WTC11 (cell line): Measurements from ENCODE around the gene PLSCR4. TPM values are rescaled to one million over a fixed set of nuclear protein-coding genes. Genes with fewer than 3 reads are reported as not detected.

Experiments
- ATAC-seq: fragments of 200-7000 bp; cut with Tn5 transposase; 2 replicates; pipeline ENCODE4 v1.10.0; 2021; ENCODE audit warnings: mild to moderate bottlenecking, moderate library complexity
- CTCF ChIA-PET: fragments of 300-600 bp; sonication (Branson Sonifier 250); formaldehyde crosslinking; loops from one replicate; lab custom pipeline; 2021; ENCODE audit warnings: antibody characterized with exemption; lab: Charles Lee
- POLR2A ChIA-PET: fragments of 350-600 bp; sonication (Branson Sonifier 250); formaldehyde crosslinking; loops from one replicate; lab custom pipeline; 2021; ENCODE audit warnings: antibody characterized with exemption; lab: Charles Lee
- DNase-seq: peaks from one replicate; pipeline ENCODE4 v3.0.0; 2021; ENCODE audit warnings: low spot score
- H3K27ac Mint-ChIP-seq: 2 replicates; pipeline ENCODE4 v1.8.0; 2021; ENCODE audit warnings: mixed read lengths
- H3K27me3 Mint-ChIP-seq: 2 replicates; pipeline ENCODE4 v1.8.0; 2021; ENCODE audit warnings: low read depth, mild to moderate bottlenecking, moderate library complexity, mixed read lengths
- H3K36me3 Mint-ChIP-seq: 2 replicates; pipeline ENCODE4 v1.8.0; 2021; ENCODE audit warnings: mixed read lengths
- H3K4me1 Mint-ChIP-seq: 2 replicates; pipeline ENCODE4 v1.8.0; 2022; ENCODE audit warnings: mixed read lengths
- H3K4me3 Mint-ChIP-seq: 2 replicates; pipeline ENCODE4 v1.8.0; 2021; ENCODE audit warnings: mild to moderate bottlenecking, moderate library complexity, mixed read lengths
- H3K9me3 Mint-ChIP-seq: 2 replicates; pipeline ENCODE4 v1.8.0; 2021; ENCODE audit warnings: mixed read lengths
- ATF1 ChIP-seq: sonication (generic); formaldehyde crosslinking; IDR thresholded peaks from 2 replicates; pipeline ENCODE4 v1.8.1; 2023; ENCODE audit warnings: mild to moderate bottlenecking, moderate library complexity, missing genetic modification reagents
- CREB1 ChIP-seq: sonication (generic); formaldehyde crosslinking; IDR thresholded peaks from 2 replicates; pipeline ENCODE4 v1.8.0; 2023; ENCODE audit warnings: mild to moderate bottlenecking, missing genetic modification reagents
- ELF4 ChIP-seq: sonication (generic); formaldehyde crosslinking; IDR thresholded peaks from 2 replicates; pipeline ENCODE4 v1.8.1; 2022; ENCODE audit warnings: low read depth, mild to moderate bottlenecking, moderate library complexity, missing genetic modification reagents
- ETV6 ChIP-seq: sonication (generic); formaldehyde crosslinking; IDR thresholded peaks from 2 replicates; pipeline ENCODE4 v1.8.1; 2022; ENCODE audit warnings: mild to moderate bottlenecking, missing genetic modification reagents
- FOXK1 ChIP-seq: sonication (generic); formaldehyde crosslinking; IDR thresholded peaks from 2 replicates; pipeline ENCODE4 v1.8.0; 2022; ENCODE audit warnings: mild to moderate bottlenecking, moderate library complexity, missing genetic modification reagents
- GABPB1 ChIP-seq: sonication (generic); formaldehyde crosslinking; IDR thresholded peaks from 2 replicates; pipeline ENCODE4 v1.8.1; 2023; ENCODE audit warnings: mild to moderate bottlenecking, missing genetic modification reagents
- KAT7 ChIP-seq: sonication (generic); formaldehyde crosslinking; IDR thresholded peaks from 2 replicates; pipeline ENCODE4 v1.8.1; 2023; ENCODE audit warnings: missing genetic modification reagents, mild to moderate bottlenecking, borderline replicate concordance
- SOX15 ChIP-seq: fragments of 250-450 bp; sonication (Bioruptor Pico); IDR thresholded peaks from 2 replicates; pipeline ENCODE4 v1.9.0; 2021; ENCODE audit warnings: mild to moderate bottlenecking
- ZNF138 ChIP-seq: sonication (generic); formaldehyde crosslinking; conservative IDR thresholded peaks from 2 replicates; pipeline ENCODE4 v1.8.1; 2022; ENCODE audit warnings: mild to moderate bottlenecking, moderate library complexity, missing genetic modification reagents
- ZNF232 ChIP-seq: sonication (generic); formaldehyde crosslinking; IDR thresholded peaks from 2 replicates; pipeline ENCODE4 v1.8.0; 2022; ENCODE audit warnings: mild to moderate bottlenecking, missing genetic modification reagents
- ZNF263 ChIP-seq: sonication (generic); formaldehyde crosslinking; IDR thresholded peaks from 2 replicates; pipeline ENCODE4 v1.8.1; 2022; ENCODE audit warnings: low read depth, mild to moderate bottlenecking, moderate library complexity, missing genetic modification reagents
- ZNF317 ChIP-seq: sonication (generic); formaldehyde crosslinking; IDR thresholded peaks from 2 replicates; pipeline ENCODE4 v1.8.1; 2023; ENCODE audit warnings: low read depth, mild to moderate bottlenecking, moderate library complexity, missing genetic modification reagents, borderline replicate concordance
- ZNF671 ChIP-seq: fragments of 250-450 bp; sonication (Bioruptor Pico); IDR thresholded peaks from 2 replicates; pipeline ENCODE4 v1.8.0; 2021; ENCODE audit warnings: mild to moderate bottlenecking
- total RNA-seq: library from RNA; stranded (reverse); gene quantifications from 3 replicates; pipeline ENCODE4 v1.2.3, GENCODE V29; 2021
- TF ChIP-seq, protein P1 (sequence below): fragments of 250-450 bp; sonication (Bioruptor Pico); conservative IDR thresholded peaks from 2 replicates; pipeline ENCODE4 v1.9.0; 2021; ENCODE audit warnings: mild to moderate bottlenecking
- TF ChIP-seq, protein P2 (sequence below): fragments of 250-450 bp; sonication (Bioruptor Pico); IDR thresholded peaks from 2 replicates; pipeline ENCODE4 v2.1.2; 2022; ENCODE audit warnings: mild to moderate bottlenecking, moderate library complexity
- TF ChIP-seq, protein P3 (sequence below): sonication (generic); formaldehyde crosslinking; IDR thresholded peaks from 2 replicates; pipeline ENCODE4 v1.8.0; 2023; ENCODE audit warnings: missing genetic modification reagents, mild to moderate bottlenecking, borderline replicate concordance
- TF ChIP-seq, protein P4 (sequence below): fragments of 250-450 bp; sonication (Bioruptor Pico); IDR thresholded peaks from 2 replicates; pipeline ENCODE4 v1.9.0; 2021; ENCODE audit warnings: mild to moderate bottlenecking

The PLSCR4 gene
- total RNA-seq, 1 experiment from 2014 or later, result 3.5 TPM

DNA sequence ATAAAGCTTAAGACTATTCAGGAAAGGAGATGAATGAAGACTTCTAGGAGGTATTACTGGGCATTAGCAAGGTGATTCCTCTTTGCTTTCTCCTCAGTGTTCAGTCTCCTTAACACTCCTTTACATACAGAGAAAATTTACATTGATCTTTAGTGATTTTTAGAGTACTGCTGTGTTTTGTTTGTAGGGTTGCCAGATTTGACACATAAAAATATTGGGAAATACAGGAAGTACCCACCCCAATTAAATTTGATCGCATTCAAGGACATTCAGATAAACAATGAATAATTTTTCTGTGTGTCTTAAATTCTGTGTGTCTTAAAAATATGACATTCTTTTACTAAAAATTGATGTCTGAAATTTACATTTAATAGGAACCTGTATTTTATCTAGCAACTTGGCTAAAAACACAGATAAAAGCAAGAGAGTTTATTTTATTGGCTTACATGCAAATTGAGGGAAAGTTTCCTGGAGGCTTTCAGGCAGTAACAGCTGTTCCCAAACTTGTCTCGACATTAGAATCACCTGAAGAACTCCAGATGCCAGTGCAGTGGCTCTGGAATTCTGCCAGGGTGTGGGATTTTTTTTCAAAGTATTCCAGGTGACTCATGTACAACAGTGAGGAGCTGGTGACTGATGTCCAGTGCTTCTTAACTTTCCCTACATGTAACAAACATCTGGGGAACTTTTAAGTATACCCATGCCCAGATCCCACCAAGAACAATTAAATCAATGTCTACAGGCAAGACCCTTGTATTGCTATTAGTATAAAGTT lies 66.5 kb downstream of the PLSCR4 start:
- no peak overlapping the region for H3K27ac Mint-ChIP-seq
- CTCF ChIA-PET, result interaction anchor here (1.4 to 1.5 kb wide), 2 partner anchors 119 to 407 kb away, joined by 5 read pairs; no protein-coding TSS in a partner anchor

DNA sequence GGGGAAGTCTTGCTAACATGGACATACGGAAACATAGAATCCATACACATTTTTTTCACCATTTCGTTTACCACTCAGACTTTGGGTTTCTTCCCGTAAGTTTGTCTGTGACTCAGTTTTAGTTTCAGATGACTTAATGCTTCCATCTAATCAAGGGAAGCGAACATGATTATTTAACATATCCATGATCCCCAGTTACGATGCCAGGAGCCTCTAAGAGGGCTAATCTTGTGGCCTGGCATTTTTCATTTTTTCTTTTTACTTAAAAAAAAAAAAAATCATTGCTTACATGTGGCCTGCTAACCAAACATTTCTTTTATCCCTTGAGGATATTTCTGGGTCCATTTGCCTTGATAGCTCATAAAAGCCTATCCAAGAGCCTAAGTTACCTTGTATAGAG lies 69.7 kb downstream of the PLSCR4 start:
- H3K27me3 Mint-ChIP-seq, result no peaks in the 10 kb centered on the region
- DNase-seq (no peak), ATAC-seq (no peak)
- no peak overlapping the region for H3K27ac Mint-ChIP-seq
- TF ChIP-seq ZNF232 (CRISPR knock-in tag) (no peak), ETV6 (CRISPR knock-in tag) (no peak), ELF4 (CRISPR knock-in tag) (no peak), ZNF138 (no peak), FOXK1 (CRISPR knock-in tag) (no peak), GABPB1 (no peak), CREB1 (CRISPR knock-in tag) (no peak), SOX15 (CRISPR knock-in tag) (no peak), ZNF671 (CRISPR knock-in tag) (no peak), KAT7 (CRISPR knock-in tag) (no peak), ATF1 (no peak), ZNF317 (CRISPR knock-in tag) (no peak)
- TF ChIP-seq, protein P1, sequence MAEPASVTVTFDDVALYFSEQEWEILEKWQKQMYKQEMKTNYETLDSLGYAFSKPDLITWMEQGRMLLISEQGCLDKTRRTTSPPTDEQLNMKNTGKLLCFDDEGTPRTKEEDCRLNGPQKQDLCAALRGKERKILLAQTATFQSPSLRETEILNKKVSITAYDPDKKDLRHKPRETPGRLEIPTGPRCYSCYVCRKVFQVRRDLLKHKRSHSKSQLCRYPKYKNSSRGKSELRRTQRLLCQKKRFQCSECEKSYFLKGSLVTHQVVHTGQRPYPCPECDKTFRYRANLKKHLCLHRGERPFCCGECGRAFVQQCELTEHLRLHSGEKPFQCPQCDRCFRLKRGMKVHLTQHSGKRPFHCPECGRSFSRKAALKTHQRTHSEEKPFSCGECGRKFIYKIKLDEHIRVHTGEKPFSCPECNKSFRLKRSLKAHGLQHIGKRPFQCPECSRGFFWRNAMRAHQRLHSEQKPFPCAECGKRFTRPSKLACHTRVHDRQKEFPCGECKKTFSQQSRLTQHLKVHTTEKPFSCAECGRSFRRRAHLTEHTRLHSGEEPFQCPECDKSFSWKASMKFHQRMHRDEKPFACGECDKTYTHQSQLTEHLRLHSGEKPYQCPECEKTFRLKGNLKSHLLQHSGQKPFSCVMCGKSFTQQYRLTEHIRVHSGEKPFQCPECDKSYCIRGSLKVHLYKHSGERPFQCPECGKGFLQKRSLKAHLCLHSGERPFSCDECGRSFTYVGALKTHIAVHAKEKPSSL, result no peak
- TF ChIP-seq, protein P2, sequence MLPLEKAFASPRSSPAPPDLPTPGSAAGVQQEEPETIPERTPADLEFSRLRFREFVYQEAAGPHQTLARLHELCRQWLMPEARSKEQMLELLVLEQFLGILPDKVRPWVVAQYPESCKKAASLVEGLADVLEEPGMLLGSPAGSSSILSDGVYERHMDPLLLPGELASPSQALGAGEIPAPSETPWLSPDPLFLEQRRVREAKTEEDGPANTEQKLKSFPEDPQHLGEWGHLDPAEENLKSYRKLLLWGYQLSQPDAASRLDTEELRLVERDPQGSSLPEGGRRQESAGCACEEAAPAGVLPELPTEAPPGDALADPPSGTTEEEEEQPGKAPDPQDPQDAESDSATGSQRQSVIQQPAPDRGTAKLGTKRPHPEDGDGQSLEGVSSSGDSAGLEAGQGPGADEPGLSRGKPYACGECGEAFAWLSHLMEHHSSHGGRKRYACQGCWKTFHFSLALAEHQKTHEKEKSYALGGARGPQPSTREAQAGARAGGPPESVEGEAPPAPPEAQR (CRISPR knock-in tag), result no peak
- TF ChIP-seq, protein P3, sequence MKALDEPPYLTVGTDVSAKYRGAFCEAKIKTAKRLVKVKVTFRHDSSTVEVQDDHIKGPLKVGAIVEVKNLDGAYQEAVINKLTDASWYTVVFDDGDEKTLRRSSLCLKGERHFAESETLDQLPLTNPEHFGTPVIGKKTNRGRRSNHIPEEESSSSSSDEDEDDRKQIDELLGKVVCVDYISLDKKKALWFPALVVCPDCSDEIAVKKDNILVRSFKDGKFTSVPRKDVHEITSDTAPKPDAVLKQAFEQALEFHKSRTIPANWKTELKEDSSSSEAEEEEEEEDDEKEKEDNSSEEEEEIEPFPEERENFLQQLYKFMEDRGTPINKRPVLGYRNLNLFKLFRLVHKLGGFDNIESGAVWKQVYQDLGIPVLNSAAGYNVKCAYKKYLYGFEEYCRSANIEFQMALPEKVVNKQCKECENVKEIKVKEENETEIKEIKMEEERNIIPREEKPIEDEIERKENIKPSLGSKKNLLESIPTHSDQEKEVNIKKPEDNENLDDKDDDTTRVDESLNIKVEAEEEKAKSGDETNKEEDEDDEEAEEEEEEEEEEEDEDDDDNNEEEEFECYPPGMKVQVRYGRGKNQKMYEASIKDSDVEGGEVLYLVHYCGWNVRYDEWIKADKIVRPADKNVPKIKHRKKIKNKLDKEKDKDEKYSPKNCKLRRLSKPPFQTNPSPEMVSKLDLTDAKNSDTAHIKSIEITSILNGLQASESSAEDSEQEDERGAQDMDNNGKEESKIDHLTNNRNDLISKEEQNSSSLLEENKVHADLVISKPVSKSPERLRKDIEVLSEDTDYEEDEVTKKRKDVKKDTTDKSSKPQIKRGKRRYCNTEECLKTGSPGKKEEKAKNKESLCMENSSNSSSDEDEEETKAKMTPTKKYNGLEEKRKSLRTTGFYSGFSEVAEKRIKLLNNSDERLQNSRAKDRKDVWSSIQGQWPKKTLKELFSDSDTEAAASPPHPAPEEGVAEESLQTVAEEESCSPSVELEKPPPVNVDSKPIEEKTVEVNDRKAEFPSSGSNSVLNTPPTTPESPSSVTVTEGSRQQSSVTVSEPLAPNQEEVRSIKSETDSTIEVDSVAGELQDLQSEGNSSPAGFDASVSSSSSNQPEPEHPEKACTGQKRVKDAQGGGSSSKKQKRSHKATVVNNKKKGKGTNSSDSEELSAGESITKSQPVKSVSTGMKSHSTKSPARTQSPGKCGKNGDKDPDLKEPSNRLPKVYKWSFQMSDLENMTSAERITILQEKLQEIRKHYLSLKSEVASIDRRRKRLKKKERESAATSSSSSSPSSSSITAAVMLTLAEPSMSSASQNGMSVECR (CRISPR knock-in tag), result no peak
- TF ChIP-seq, all 79 proteins: peak for 0
- Mint-ChIP-seq H3K36me3 (peaks cover 4% of the 10 kb centered on the region; the same call in 1 of the 2 replicates), H3K4me1 (peaks cover 7% of the 10 kb centered on the region; the same call in 1 of the 2 replicates), H3K9me3 (0 out of 2 replicates have a peak, but pooled peaks cover 6% of the 10 kb centered on the region), H3K4me3 (no peak overlapping the region)
- CTCF ChIA-PET, result interaction anchor here (1.5 to 1.8 kb wide), 2 partner anchors 8 to 116 kb away, joined by 4 to 5 read pairs; no protein-coding TSS in a partner anchor
- POLR2A ChIA-PET, result interaction anchor here (0.5 kb wide), 1 partner anchor 1738 kb away, joined by 5 read pairs; no protein-coding TSS in a partner anchor

More for the DNA sequence above, 66.5 kb downstream of the PLSCR4 start:
- no peak for DNase-seq
- Mint-ChIP-seq H3K4me1 (no peaks in the 10 kb centered on the region; the same call in 1 of the 2 replicates), H3K9me3 (0 out of 2 replicates have a peak, but pooled peaks cover 6% of the 10 kb centered on the region), H3K27me3 (no peaks in the 10 kb centered on the region), H3K36me3 (peaks cover 4% of the 10 kb centered on the region; the same call in 1 of the 2 replicates), H3K4me3 (no peak overlapping the region)
- TF ChIP-seq, protein P4, sequence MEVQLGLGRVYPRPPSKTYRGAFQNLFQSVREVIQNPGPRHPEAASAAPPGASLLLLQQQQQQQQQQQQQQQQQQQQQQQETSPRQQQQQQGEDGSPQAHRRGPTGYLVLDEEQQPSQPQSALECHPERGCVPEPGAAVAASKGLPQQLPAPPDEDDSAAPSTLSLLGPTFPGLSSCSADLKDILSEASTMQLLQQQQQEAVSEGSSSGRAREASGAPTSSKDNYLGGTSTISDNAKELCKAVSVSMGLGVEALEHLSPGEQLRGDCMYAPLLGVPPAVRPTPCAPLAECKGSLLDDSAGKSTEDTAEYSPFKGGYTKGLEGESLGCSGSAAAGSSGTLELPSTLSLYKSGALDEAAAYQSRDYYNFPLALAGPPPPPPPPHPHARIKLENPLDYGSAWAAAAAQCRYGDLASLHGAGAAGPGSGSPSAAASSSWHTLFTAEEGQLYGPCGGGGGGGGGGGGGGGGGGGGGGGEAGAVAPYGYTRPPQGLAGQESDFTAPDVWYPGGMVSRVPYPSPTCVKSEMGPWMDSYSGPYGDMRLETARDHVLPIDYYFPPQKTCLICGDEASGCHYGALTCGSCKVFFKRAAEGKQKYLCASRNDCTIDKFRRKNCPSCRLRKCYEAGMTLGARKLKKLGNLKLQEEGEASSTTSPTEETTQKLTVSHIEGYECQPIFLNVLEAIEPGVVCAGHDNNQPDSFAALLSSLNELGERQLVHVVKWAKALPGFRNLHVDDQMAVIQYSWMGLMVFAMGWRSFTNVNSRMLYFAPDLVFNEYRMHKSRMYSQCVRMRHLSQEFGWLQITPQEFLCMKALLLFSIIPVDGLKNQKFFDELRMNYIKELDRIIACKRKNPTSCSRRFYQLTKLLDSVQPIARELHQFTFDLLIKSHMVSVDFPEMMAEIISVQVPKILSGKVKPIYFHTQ (CRISPR knock-in tag), result no peak
- no peak for TF ChIP-seq FOXK1 (CRISPR knock-in tag)
- TF ChIP-seq ZNF263 (CRISPR knock-in tag), result no peak
- ATAC-seq, result no peak
- POLR2A ChIA-PET, result interaction anchor here (0.6 to 0.7 kb wide), 2 partner anchors 23 to 25 kb away, joined by 3 read pairs; partner anchors contain the start of gene PLOD2
